Kidney (tissue), 14 donors: Measurements from ENCODE around the gene DNMBP. TPM values are rescaled to one million over a fixed set of nuclear protein-coding genes. Genes with fewer than 3 reads are reported as not detected.
A peak's percentile ranks its signal among the peaks of the same experiment; 100 is the strongest.

Experiments used
- DNase-seq, 5 donors: peaks; one replicate each; pipeline ENCODE4 v3.0.0-alpha.2; 2013 to 2020
- FAIRE-seq: peaks from 2 replicates; lab custom pipeline; 2012; peaks lifted over from hg19 to GRCh38; lab: Jason Lieb, UNC
- H3K27ac ChIP-seq, 2 donors: one replicate each; pipeline ENCODE4 v1.7.0; 2013; ENCODE audit warnings: low read depth in 2 of 2, low read length in 2 of 2, inconsistent platforms in 1 of 2
- H3K27me3 ChIP-seq: one replicate; pipeline ENCODE4 v1.7.1; 2013; ENCODE audit warnings: low read length, inconsistent platforms; ENCODE audit not compliant: control insufficient read depth, insufficient read depth
- H3K36me3 ChIP-seq, 3 donors: one replicate each; pipeline versions ENCODE4 v1.7.0 to v1.7.1; 2013; ENCODE audit warnings: low read length in 3 of 3, control low read depth in 1 of 3, inconsistent platforms in 1 of 3; ENCODE audit not compliant: insufficient read depth in 3 of 3, control insufficient read depth in 2 of 3
- H3K4me1 ChIP-seq, 3 donors: one replicate each; pipeline versions ENCODE4 v1.7.0 to v1.7.1; 2013; ENCODE audit warnings: low read length in 3 of 3, inconsistent platforms in 1 of 3, low read depth in 1 of 3; ENCODE audit not compliant: control insufficient read depth in 2 of 3, insufficient read depth in 2 of 3
- H3K4me3 ChIP-seq, 3 donors: one replicate each; pipeline versions ENCODE4 v1.7.0 to v1.8.1; 2013; ENCODE audit warnings: low read length in 3 of 3, control low read depth in 1 of 3, inconsistent platforms in 1 of 3
- H3K9ac ChIP-seq, 3 donors: one replicate each; pipeline versions ENCODE4 v1.7.0 to v1.7.1; 2013; ENCODE audit warnings: low read length in 3 of 3, control low read depth in 1 of 3, inconsistent platforms in 1 of 3
- H3K9me3 ChIP-seq, 3 donors: one replicate each; pipeline versions ENCODE4 v1.7.0 to v1.7.1; 2013; ENCODE audit warnings: low read length in 3 of 3, control low read depth in 1 of 3, inconsistent platforms in 1 of 3; ENCODE audit not compliant: control insufficient read depth in 2 of 3, insufficient read depth in 1 of 3
- intact Hi-C: fragments of 100-400 bp; cut with DNase I; formaldehyde crosslinking; loops from one replicate; pipeline ENCODE4 v1.11.1; 2022
- polyA plus RNA-seq: library from polyadenylated mRNA; stranded (reverse); fragments of 350-450 nt; fragmentation: Illumina TruSeq; extraction: RNeasy Lipid Tissue Mini Kit (QIAGEN cat#74804); gene quantifications from one replicate; pipeline ENCODE4 v1.2.3, GENCODE V29; 2014; ENCODE audit warnings: low read depth, low replicate concordance; ENCODE audit not compliant: insufficient read depth
- total RNA-seq: library from RNA; stranded (reverse); fragmentation: NEBNext Ultra II Directional; extraction: Animal tissue kit (Norgen Biotek cat#: 25700); gene quantifications from one replicate; pipeline ENCODE4 v1.2.1, GENCODE V29; 2021
- TF ChIP-seq, protein P1 (sequence below): IDR thresholded peaks from 3 replicates; pipeline ENCODE4 v1.5.1; 2012; ENCODE audit warnings: mild to moderate bottlenecking, moderate library complexity, borderline replicate concordance; ENCODE audit not compliant: insufficient read depth; ENCODE audit errors: extremely low read depth
- donor health status: control.
- donor health status: control.
- donor health status: control.
- donor health status: control.
- donor health status: control.
- donor health status: DM: yes; HTN: yes; CAD: no.
- donor health status: Normal renal cell carcinoma (clear cell type).

The DNMBP gene
- total and polyA plus RNA-seq, 2 donors from 2014 or later: 11.6 to 23.7 TPM

- TF ChIP-seq, protein P1, sequence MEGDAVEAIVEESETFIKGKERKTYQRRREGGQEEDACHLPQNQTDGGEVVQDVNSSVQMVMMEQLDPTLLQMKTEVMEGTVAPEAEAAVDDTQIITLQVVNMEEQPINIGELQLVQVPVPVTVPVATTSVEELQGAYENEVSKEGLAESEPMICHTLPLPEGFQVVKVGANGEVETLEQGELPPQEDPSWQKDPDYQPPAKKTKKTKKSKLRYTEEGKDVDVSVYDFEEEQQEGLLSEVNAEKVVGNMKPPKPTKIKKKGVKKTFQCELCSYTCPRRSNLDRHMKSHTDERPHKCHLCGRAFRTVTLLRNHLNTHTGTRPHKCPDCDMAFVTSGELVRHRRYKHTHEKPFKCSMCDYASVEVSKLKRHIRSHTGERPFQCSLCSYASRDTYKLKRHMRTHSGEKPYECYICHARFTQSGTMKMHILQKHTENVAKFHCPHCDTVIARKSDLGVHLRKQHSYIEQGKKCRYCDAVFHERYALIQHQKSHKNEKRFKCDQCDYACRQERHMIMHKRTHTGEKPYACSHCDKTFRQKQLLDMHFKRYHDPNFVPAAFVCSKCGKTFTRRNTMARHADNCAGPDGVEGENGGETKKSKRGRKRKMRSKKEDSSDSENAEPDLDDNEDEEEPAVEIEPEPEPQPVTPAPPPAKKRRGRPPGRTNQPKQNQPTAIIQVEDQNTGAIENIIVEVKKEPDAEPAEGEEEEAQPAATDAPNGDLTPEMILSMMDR: no peak
- Histone ChIP-seq H3K9me3 (no peaks in the 10 kb centered on the region), H3K9ac (no peak overlapping the region), H3K36me3 (peaks cover 6 to 69% (median 29%) of the 10 kb centered on the region in 3 donors), H3K27me3 (no peaks in the 10 kb centered on the region), H3K27ac (no peak overlapping the region), H3K4me1 (peaks cover 0 to 6% (median 0%) of the 10 kb centered on the region in 3 donors), H3K4me3 (no peak overlapping the region)
- peak in 3 of 5 donors; percentile 5 to 43 (median 11) for DNase-seq
- intact Hi-C loops: no loop called here
- FAIRE-seq: no peak
Measured at GRCh38 chr10:99880080-99880835, 129.5 kb downstream of the DNMBP start.

- TF ChIP-seq, protein P1: no peak
- Histone ChIP-seq H3K4me1 (peaks cover 0 to 4% (median 0%) of the 10 kb centered on the region in 3 donors), H3K4me3 (no peak overlapping the region), H3K36me3 (peaks cover 4 to 34% (median 20%) of the 10 kb centered on the region in 3 donors), H3K9ac (no peak overlapping the region), H3K9me3 (no peaks in the 10 kb centered on the region), H3K27ac (no peak overlapping the region), H3K27me3 (no peaks in the 10 kb centered on the region)
- intact Hi-C loops: no loop called here
- DNase-seq (no peak), FAIRE-seq (no peak)
Measured at GRCh38 chr10:99875473-99875872, 134.3 kb downstream of the DNMBP start.

GRCh38 chr10:99874341-99875085 lies 135.2 kb downstream of the DNMBP start:
- TF ChIP-seq, protein P1: no peak
- Histone ChIP-seq H3K27ac (no peak overlapping the region), H3K36me3 (peaks cover 3 to 25% (median 13%) of the 10 kb centered on the region in 3 donors), H3K4me3 (no peak overlapping the region), H3K4me1 (no peaks in the 10 kb centered on the region), H3K9ac (no peak overlapping the region), H3K27me3 (no peaks in the 10 kb centered on the region), H3K9me3 (no peaks in the 10 kb centered on the region)
- FAIRE-seq (no peak), DNase-seq (no peak)
- intact Hi-C loops: no loop called here
